ENCODE results near the gene IFITM5.

DNA sequence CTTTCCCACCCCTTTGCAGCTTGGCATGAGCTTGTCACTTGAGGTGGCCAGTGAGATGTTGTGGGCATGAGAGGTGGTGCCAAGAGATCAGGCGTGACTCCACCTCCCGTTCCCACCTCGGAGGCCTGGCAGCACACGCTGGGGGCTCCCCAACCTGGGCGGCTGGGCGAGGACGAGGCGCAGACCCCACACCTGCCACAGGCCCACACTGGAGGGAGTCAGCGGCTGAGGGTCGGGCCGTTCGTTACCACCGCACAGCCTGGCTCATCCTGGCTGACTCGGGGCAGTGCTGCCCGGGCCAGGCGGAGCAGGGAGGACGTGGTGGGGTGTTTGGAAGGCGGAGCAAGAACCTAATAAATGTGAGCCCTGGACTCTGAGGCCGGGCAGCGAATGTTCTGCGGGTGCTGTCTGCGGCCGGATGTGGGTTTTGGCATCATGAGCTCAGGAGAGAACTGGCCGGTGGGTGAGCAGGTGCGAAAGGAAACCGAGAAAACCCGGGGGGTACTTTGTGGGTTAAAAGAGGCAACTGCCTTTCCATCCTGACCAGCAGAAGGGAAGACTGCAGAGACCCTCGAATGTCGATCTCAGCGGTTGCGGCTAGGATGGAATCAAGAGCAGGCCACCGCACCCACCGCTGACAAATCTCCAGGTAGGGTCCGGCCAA lies 31.5 kb upstream of the IFITM5 start:
- TF ChIP-seq, protein P1, sequence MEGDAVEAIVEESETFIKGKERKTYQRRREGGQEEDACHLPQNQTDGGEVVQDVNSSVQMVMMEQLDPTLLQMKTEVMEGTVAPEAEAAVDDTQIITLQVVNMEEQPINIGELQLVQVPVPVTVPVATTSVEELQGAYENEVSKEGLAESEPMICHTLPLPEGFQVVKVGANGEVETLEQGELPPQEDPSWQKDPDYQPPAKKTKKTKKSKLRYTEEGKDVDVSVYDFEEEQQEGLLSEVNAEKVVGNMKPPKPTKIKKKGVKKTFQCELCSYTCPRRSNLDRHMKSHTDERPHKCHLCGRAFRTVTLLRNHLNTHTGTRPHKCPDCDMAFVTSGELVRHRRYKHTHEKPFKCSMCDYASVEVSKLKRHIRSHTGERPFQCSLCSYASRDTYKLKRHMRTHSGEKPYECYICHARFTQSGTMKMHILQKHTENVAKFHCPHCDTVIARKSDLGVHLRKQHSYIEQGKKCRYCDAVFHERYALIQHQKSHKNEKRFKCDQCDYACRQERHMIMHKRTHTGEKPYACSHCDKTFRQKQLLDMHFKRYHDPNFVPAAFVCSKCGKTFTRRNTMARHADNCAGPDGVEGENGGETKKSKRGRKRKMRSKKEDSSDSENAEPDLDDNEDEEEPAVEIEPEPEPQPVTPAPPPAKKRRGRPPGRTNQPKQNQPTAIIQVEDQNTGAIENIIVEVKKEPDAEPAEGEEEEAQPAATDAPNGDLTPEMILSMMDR (IDR thresholded peaks at IDR 0.05; ENCODE audit: low read depth, low read length): no peak
- TF ChIP-seq EZH2phosphoT487 (IDR thresholded peaks at IDR 0.05; ENCODE audit: low read depth): no peak
